WTC11 (cell line): Measurements from ENCODE around the gene ZBTB16. TPM values are rescaled to one million over a fixed set of nuclear protein-coding genes. Genes with fewer than 3 reads are reported as not detected.

Source experiments
- ATAC-seq: fragments of 200-7000 bp; cut with Tn5 transposase; 2 replicates; pipeline ENCODE4 v1.10.0; 2021; ENCODE audit warnings: mild to moderate bottlenecking, moderate library complexity
- CTCF ChIA-PET: fragments of 300-600 bp; sonication (Branson Sonifier 250); formaldehyde crosslinking; loops from one replicate; lab custom pipeline; 2021; ENCODE audit warnings: antibody characterized with exemption; lab: Charles Lee
- POLR2A ChIA-PET: fragments of 350-600 bp; sonication (Branson Sonifier 250); formaldehyde crosslinking; loops from one replicate; lab custom pipeline; 2021; ENCODE audit warnings: antibody characterized with exemption; lab: Charles Lee
- DNase-seq: peaks from one replicate; pipeline ENCODE4 v3.0.0; 2021; ENCODE audit warnings: low spot score
- H3K27ac Mint-ChIP-seq: 2 replicates; pipeline ENCODE4 v1.8.0; 2021; ENCODE audit warnings: mixed read lengths
- H3K27me3 Mint-ChIP-seq: 2 replicates; pipeline ENCODE4 v1.8.0; 2021; ENCODE audit warnings: low read depth, mild to moderate bottlenecking, moderate library complexity, mixed read lengths
- H3K36me3 Mint-ChIP-seq: 2 replicates; pipeline ENCODE4 v1.8.0; 2021; ENCODE audit warnings: mixed read lengths
- H3K4me1 Mint-ChIP-seq: 2 replicates; pipeline ENCODE4 v1.8.0; 2022; ENCODE audit warnings: mixed read lengths
- H3K4me3 Mint-ChIP-seq: 2 replicates; pipeline ENCODE4 v1.8.0; 2021; ENCODE audit warnings: mild to moderate bottlenecking, moderate library complexity, mixed read lengths
- H3K9me3 Mint-ChIP-seq: 2 replicates; pipeline ENCODE4 v1.8.0; 2021; ENCODE audit warnings: mixed read lengths
- ARID4B ChIP-seq: sonication (generic); formaldehyde crosslinking; IDR thresholded peaks from 2 replicates; pipeline ENCODE4 v1.8.0; 2023; ENCODE audit warnings: missing genetic modification reagents, mild to moderate bottlenecking, borderline replicate concordance
- CDX4 ChIP-seq: fragments of 250-450 bp; sonication (Bioruptor Pico); IDR thresholded peaks from 2 replicates; pipeline ENCODE4 v1.9.0; 2021; ENCODE audit warnings: moderate library complexity, mild to moderate bottlenecking, inconsistent platforms, borderline replicate concordance
- ELF4 ChIP-seq: sonication (generic); formaldehyde crosslinking; IDR thresholded peaks from 2 replicates; pipeline ENCODE4 v1.8.1; 2022; ENCODE audit warnings: low read depth, mild to moderate bottlenecking, moderate library complexity, missing genetic modification reagents
- ERG ChIP-seq: fragments of 250-450 bp; sonication (Bioruptor Pico); IDR thresholded peaks from 2 replicates; pipeline ENCODE4 v1.8.0; 2021; ENCODE audit warnings: mild to moderate bottlenecking
- GABPB1 ChIP-seq: sonication (generic); formaldehyde crosslinking; IDR thresholded peaks from 2 replicates; pipeline ENCODE4 v1.8.1; 2023; ENCODE audit warnings: mild to moderate bottlenecking, missing genetic modification reagents
- GTF2I ChIP-seq: fragments of 250-450 bp; sonication (Bioruptor Pico); conservative IDR thresholded peaks from 2 replicates; pipeline ENCODE4 v1.4.0; 2021; ENCODE audit warnings: mild to moderate bottlenecking
- HMGXB4 ChIP-seq: sonication (generic); formaldehyde crosslinking; IDR thresholded peaks from 2 replicates; pipeline ENCODE4 v1.8.1; 2023; ENCODE audit warnings: mild to moderate bottlenecking, moderate library complexity, missing genetic modification reagents
- IRF1 ChIP-seq: sonication (generic); formaldehyde crosslinking; IDR thresholded peaks from 2 replicates; pipeline ENCODE4 v1.8.0; 2023; ENCODE audit warnings: missing genetic modification reagents
- NR1H2 ChIP-seq: sonication (generic); formaldehyde crosslinking; IDR thresholded peaks from 2 replicates; pipeline ENCODE4 v1.9.0; 2021; ENCODE audit warnings: mild to moderate bottlenecking, moderate library complexity, missing genetic modification reagents
- TCF7 ChIP-seq: sonication (generic); formaldehyde crosslinking; IDR thresholded peaks from 2 replicates; pipeline ENCODE4 v1.8.0; 2022; ENCODE audit warnings: mild to moderate bottlenecking, low read depth, missing genetic modification reagents, moderate library complexity
- TEAD4 ChIP-seq: sonication (generic); formaldehyde crosslinking; IDR thresholded peaks from 2 replicates; pipeline ENCODE4 v1.8.0; 2022; ENCODE audit warnings: mild to moderate bottlenecking, missing genetic modification reagents
- ZNF138 ChIP-seq: sonication (generic); formaldehyde crosslinking; conservative IDR thresholded peaks from 2 replicates; pipeline ENCODE4 v1.8.1; 2022; ENCODE audit warnings: mild to moderate bottlenecking, moderate library complexity, missing genetic modification reagents
- ZNF317 ChIP-seq: sonication (generic); formaldehyde crosslinking; IDR thresholded peaks from 2 replicates; pipeline ENCODE4 v1.8.1; 2023; ENCODE audit warnings: low read depth, mild to moderate bottlenecking, moderate library complexity, missing genetic modification reagents, borderline replicate concordance
- ZSCAN18 ChIP-seq: fragments of 250-450 bp; sonication (Bioruptor Pico); IDR thresholded peaks from 2 replicates; pipeline ENCODE4 v2.1.2; 2022; ENCODE audit warnings: mild to moderate bottlenecking, moderate library complexity
- total RNA-seq: library from RNA; stranded (reverse); gene quantifications from 3 replicates; pipeline ENCODE4 v1.2.3, GENCODE V29; 2021
- TF ChIP-seq, protein P1 (sequence below): sonication (generic); formaldehyde crosslinking; IDR thresholded peaks from 2 replicates; pipeline ENCODE4 v1.8.1; 2023; ENCODE audit warnings: mild to moderate bottlenecking, missing genetic modification reagents
- TF ChIP-seq, protein P2 (sequence below): sonication (generic); formaldehyde crosslinking; conservative IDR thresholded peaks from 2 replicates; pipeline ENCODE4 v1.8.1; 2022; ENCODE audit warnings: mild to moderate bottlenecking, missing genetic modification reagents
- TF ChIP-seq, protein P3 (sequence below): sonication (generic); formaldehyde crosslinking; IDR thresholded peaks from 2 replicates; pipeline ENCODE4 v1.8.0; 2022; ENCODE audit warnings: mild to moderate bottlenecking, missing genetic modification reagents

ZBTB16 gene
- total RNA-seq, 1 experiment from 2014 or later = 0.57 TPM

DNA sequence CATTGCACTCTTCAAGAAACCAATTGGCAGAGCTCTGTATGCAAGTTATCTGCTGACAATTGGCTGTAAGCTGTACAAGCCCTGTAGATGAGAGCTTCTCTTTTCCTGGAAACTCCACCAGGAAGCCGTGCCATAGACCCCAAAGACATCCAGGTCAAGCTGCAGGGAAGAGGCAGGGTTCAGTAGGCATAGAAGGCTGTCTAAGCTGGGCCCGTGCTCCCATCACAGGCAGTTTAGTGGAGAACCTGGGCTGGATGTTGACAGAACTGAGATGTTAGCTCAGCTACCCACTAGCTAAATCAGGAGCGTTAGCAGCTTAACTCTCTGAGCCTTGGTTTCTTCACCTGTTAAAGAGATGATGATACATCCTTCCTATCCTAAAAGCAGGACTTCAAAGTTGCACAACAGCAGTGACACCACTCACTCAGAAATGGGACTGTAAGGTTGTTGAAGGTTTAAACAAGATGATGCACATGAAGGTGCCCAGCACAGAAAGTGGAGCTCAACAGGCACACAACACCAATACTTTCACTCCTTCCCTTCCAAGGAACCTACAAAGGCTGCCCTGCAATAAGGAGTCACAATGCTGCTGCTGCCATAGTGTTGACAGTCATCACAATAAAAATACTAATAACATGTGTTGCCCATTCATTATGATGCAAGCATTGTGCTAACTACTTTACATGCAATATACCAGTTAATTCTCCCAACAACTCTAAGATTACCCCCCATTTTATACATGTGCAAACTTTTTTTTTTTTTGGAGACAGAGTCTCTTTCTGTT is 115.4 kb downstream of the ZBTB16 start (continued):
- no peak for TF ChIP-seq ELF4

- ChIA-PET CTCF (interaction anchor here (0.5 to 1.8 kb wide), 3 partner anchors 86 to 279 kb away, joined by 3 to 4 read pairs (median 4); no protein-coding TSS in a partner anchor), POLR2A (no interaction called here)
- no peak overlapping the region for H3K27ac Mint-ChIP-seq
- peaks cover 13% of the 10 kb centered on the region for H3K4me1 Mint-ChIP-seq
- H3K27me3 Mint-ChIP-seq = no peaks in the 10 kb centered on the region
- no peaks in the 10 kb centered on the region for H3K9me3 Mint-ChIP-seq
- TF ChIP-seq CDX4 (no peak), NR1H2 (no peak), GABPB1 (no peak), ZSCAN18 (CRISPR knock-in tag) (no peak), IRF1 (CRISPR knock-in tag) (no peak), ARID4B (CRISPR knock-in tag) (no peak), HMGXB4 (CRISPR knock-in tag) (no peak), TCF7 (CRISPR knock-in tag) (no peak), TEAD4 (CRISPR knock-in tag) (no peak), ERG (CRISPR knock-in tag) (no peak), ZNF317 (CRISPR knock-in tag) (no peak), GTF2I (CRISPR knock-in tag) (no peak), ZNF138 (CRISPR knock-in tag) (no peak)
- TF ChIP-seq, protein P1, sequence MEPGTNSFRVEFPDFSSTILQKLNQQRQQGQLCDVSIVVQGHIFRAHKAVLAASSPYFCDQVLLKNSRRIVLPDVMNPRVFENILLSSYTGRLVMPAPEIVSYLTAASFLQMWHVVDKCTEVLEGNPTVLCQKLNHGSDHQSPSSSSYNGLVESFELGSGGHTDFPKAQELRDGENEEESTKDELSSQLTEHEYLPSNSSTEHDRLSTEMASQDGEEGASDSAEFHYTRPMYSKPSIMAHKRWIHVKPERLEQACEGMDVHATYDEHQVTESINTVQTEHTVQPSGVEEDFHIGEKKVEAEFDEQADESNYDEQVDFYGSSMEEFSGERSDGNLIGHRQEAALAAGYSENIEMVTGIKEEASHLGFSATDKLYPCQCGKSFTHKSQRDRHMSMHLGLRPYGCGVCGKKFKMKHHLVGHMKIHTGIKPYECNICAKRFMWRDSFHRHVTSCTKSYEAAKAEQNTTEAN (CRISPR knock-in tag) = no peak
- TF ChIP-seq, protein P2, sequence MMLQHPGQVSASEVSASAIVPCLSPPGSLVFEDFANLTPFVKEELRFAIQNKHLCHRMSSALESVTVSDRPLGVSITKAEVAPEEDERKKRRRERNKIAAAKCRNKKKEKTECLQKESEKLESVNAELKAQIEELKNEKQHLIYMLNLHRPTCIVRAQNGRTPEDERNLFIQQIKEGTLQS (CRISPR knock-in tag) = no peak
- TF ChIP-seq, protein P3, sequence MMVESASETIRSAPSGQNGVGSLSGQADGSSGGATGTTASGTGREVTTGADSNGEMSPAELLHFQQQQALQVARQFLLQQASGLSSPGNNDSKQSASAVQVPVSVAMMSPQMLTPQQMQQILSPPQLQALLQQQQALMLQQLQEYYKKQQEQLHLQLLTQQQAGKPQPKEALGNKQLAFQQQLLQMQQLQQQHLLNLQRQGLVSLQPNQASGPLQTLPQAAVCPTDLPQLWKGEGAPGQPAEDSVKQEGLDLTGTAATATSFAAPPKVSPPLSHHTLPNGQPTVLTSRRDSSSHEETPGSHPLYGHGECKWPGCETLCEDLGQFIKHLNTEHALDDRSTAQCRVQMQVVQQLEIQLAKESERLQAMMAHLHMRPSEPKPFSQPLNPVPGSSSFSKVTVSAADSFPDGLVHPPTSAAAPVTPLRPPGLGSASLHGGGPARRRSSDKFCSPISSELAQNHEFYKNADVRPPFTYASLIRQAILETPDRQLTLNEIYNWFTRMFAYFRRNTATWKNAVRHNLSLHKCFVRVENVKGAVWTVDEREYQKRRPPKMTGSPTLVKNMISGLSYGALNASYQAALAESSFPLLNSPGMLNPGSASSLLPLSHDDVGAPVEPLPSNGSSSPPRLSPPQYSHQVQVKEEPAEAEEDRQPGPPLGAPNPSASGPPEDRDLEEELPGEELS (CRISPR knock-in tag) = no peak
- no peak overlapping the region for H3K4me3 Mint-ChIP-seq
- no peaks in the 10 kb centered on the region for H3K36me3 Mint-ChIP-seq
- ATAC-seq (no peak), DNase-seq (no peak)
These were observed 116.2 kb downstream of the ZBTB16 start for GRCh38 chr11:114175706-114176105.
